Motor neuron (in vitro differentiated cells): ENCODE results near the gene FBXW11. TPM values are rescaled to one million over a fixed set of nuclear protein-coding genes. Genes with fewer than 3 reads are reported as not detected.

Experiments
- ATAC-seq, 8 experiments: fragments of 200-7000 bp; cut with Tn5 transposase; replicated peaks in 6 of 8; 2 replicates each; pipeline ENCODE4 v1.8.0; 2021; ENCODE audit warnings: mild to moderate bottlenecking in 8 of 8, moderate library complexity in 8 of 8
- H3K27ac ChIP-seq, 2 donors: fragments of 250-450 bp; sonication (Bioruptor Pico); 2 replicates each; pipeline ENCODE4 v1.9.0; 2021; ENCODE audit warnings: antibody characterized with exemption in 2 of 2, mild to moderate bottlenecking in 2 of 2, moderate library complexity in 1 of 2
- H3K4me1 ChIP-seq, 2 donors: fragments of 250-450 bp; sonication (Bioruptor Pico); replicated peaks in 1 of 2; 2 replicates each; pipeline ENCODE4 v1.6.1; 2021; ENCODE audit warnings: antibody characterized with exemption in 2 of 2, mild to moderate bottlenecking in 2 of 2, moderate library complexity in 1 of 2
- H3K4me3 ChIP-seq, 5 donors: fragments of 250-450 bp; sonication (Bioruptor Pico); 2 replicates each; pipeline ENCODE4 v1.9.0; 2021; ENCODE audit warnings: antibody characterized with exemption in 5 of 5, mild to moderate bottlenecking in 5 of 5, moderate library complexity in 4 of 5
- WGBS, 10 experiments: fragments of 450-650 bp; shearing (Covaris generic); methylation state at CpG; one replicate each; pipeline ENCODE4 v1.0.0; 2022; 5-methylcytosine and 5-hydroxymethylcytosine counted together
- in situ Hi-C, 9 experiments: fragments of 400-800 bp; cut with MboI; loops; one replicate each; pipeline ENCODE4 v1.15.0; 2021; ENCODE audit warnings: low sequenced_read_pairs in 9 of 9, low pct_unique_long_range_greater_than_20kb in 2 of 9; ENCODE audit not compliant: unreplicated experiment in 9 of 9
- total RNA-seq, 8 experiments: library from RNA; unstranded; fragments of 300-600 nt; gene quantifications; 2 replicates each; pipeline versions ENCODE4 v1.2.3 to v1.2.4, GENCODE V29; 2022

Gene FBXW11
- total RNA-seq, 8 experiments from 2014 or later, result 43.5 to 86.7 (median 58.9) TPM

GRCh38 chr5:171997011-171997410 is 9.4 kb downstream of the FBXW11 start:
- Histone ChIP-seq H3K27ac (no peak overlapping the region), H3K4me3 (no peak overlapping the region), H3K4me1 (peaks cover 0 to 1% of the 10 kb centered on the region in 2 donors)
- peak in 1 of 8 experiments; percentile 17 for ATAC-seq
- WGBS, 10 experiments, result 78 to 100% (median 100%) methylated on average over 1 to 3 of the region's 3 CpGs; no CpG with 5 or more reads in 3 of the 10 experiments
- in situ Hi-C loops, result no loop called here

GRCh38 chr5:171992813-171993212 is 13.6 kb downstream of the FBXW11 start:
- 60 to 100% (median 100%) methylated on average over 1 to 2 of the region's 2 CpGs; no CpG with 5 or more reads in 4 of the 10 experiments for WGBS, 10 experiments
- H3K27ac ChIP-seq, result no peak overlapping the region
- H3K4me1 ChIP-seq, result no peaks in the 10 kb centered on the region
- no peak for ATAC-seq
- in situ Hi-C loops, result no loop called here
- no peak overlapping the region for H3K4me3 ChIP-seq

GRCh38 chr5:171992305-171992704 is 14.1 kb downstream of the FBXW11 start:
- Histone ChIP-seq H3K4me1 (no peaks in the 10 kb centered on the region), H3K4me3 (no peak overlapping the region), H3K27ac (no peak overlapping the region)
- no peak for ATAC-seq
- 73 to 100% (median 99%) methylated on average over 1 to 3 of the region's 3 CpGs; no CpG with 5 or more reads in 1 of the 10 experiments for WGBS, 10 experiments
- in situ Hi-C loops, result no loop called here

- Histone ChIP-seq H3K27ac (no peak overlapping the region), H3K4me1 (no peaks in the 10 kb centered on the region), H3K4me3 (no peak overlapping the region)
- no peak for ATAC-seq
- in situ Hi-C loops, result no loop called here
- WGBS, 10 experiments, result 80 to 100% (median 97%) methylated on average over 2 to 7 of the region's 7 CpGs; no CpG with 5 or more reads in 3 of the 10 experiments
Observed at GRCh38 chr5:171990713-171991015, 15.8 kb downstream of the FBXW11 start.

GRCh38 chr5:171989946-171990712 is 16.3 kb downstream of the FBXW11 start:
- H3K27ac ChIP-seq, result no peak overlapping the region
- no peak overlapping the region for H3K4me3 ChIP-seq
- in situ Hi-C loops, result no loop called here
- ATAC-seq, result no peak
- H3K4me1 ChIP-seq, result no peaks in the 10 kb centered on the region

GRCh38 chr5:171989276-171989675 is 17.2 kb downstream of the FBXW11 start:
- 93 to 100% (median 95%) methylated on average over 3 to 5 of the region's 5 CpGs for WGBS, 10 experiments
- no peak for ATAC-seq
- in situ Hi-C loops, result no loop called here
- Histone ChIP-seq H3K4me3 (no peak overlapping the region), H3K4me1 (no peaks in the 10 kb centered on the region), H3K27ac (no peak overlapping the region)

- no peak for ATAC-seq
- Histone ChIP-seq H3K27ac (no peak overlapping the region), H3K4me1 (no peaks in the 10 kb centered on the region), H3K4me3 (no peak overlapping the region)
- in situ Hi-C loops, result no loop called here
- 50 to 100% (median 95%) methylated on average over 1 to 3 of the region's 4 CpGs; no CpG with 5 or more reads in 3 of the 10 experiments for WGBS, 10 experiments
Observed at GRCh38 chr5:171986772-171987171, 19.7 kb downstream of the FBXW11 start.

- peaks cover 6 to 11% of the 10 kb centered on the region in 2 donors for H3K4me1 ChIP-seq
- H3K27ac ChIP-seq, result no peak overlapping the region
- ATAC-seq, result peak in 1 of 8 experiments; percentile 52
- WGBS, 10 experiments, result 51 to 97% (median 85%) methylated on average over 2 to 6 of the region's 6 CpGs
- in situ Hi-C loops, result no loop called here
- H3K4me3 ChIP-seq, result no peak overlapping the region
Observed at GRCh38 chr5:171984748-171985419, 21.6 kb downstream of the FBXW11 start.

- WGBS, 10 experiments, result 90 to 100% (median 98%) methylated on average over 1 to 2 of the region's 2 CpGs
- in situ Hi-C loops, result no loop called here
- Histone ChIP-seq H3K27ac (no peak overlapping the region), H3K4me3 (no peak overlapping the region), H3K4me1 (peaks cover 6 to 14% of the 10 kb centered on the region in 2 donors)
- ATAC-seq, result no peak
Observed at GRCh38 chr5:171981847-171982246, 24.6 kb downstream of the FBXW11 start.

GRCh38 chr5:171980792-171981191 is 25.6 kb downstream of the FBXW11 start:
- peaks cover 6 to 14% of the 10 kb centered on the region in 2 donors for H3K4me1 ChIP-seq

GRCh38 chr5:171979606-171980005 is 26.8 kb downstream of the FBXW11 start:
- no peak for ATAC-seq
- no peak overlapping the region for H3K4me3 ChIP-seq
- no peak overlapping the region for H3K27ac ChIP-seq
- in situ Hi-C loops, result no loop called here
- peaks cover 8 to 14% of the 10 kb centered on the region in 2 donors for H3K4me1 ChIP-seq
- WGBS, 10 experiments, result 88 to 100% (median 94%) methylated on average over 2 to 8 of the region's 8 CpGs

More at GRCh38 chr5:171980792-171981191, 25.6 kb downstream of the FBXW11 start:
- Histone ChIP-seq H3K27ac (no peak overlapping the region), H3K4me3 (no peak overlapping the region)
- in situ Hi-C loops, result no loop called here
- WGBS, 10 experiments, result 33 to 100% (median 70%) methylated on average over 1 to 3 of the region's 3 CpGs; no CpG with 5 or more reads in 4 of the 10 experiments
- no peak for ATAC-seq

- H3K27ac ChIP-seq, result no peak overlapping the region
- WGBS, 10 experiments, result 47 to 100% (median 63%) methylated on average over 1 to 4 of the region's 4 CpGs
- in situ Hi-C loops, result no loop called here
- H3K4me3 ChIP-seq, result no peak overlapping the region
- H3K4me1 ChIP-seq, result peaks cover 8 to 14% of the 10 kb centered on the region in 2 donors
- peak in 3 of 8 experiments; percentile 24 to 27 (median 26) for ATAC-seq
Observed at GRCh38 chr5:171978519-171978918, 27.9 kb downstream of the FBXW11 start.

- H3K4me3 ChIP-seq, result no peak overlapping the region
- peaks cover 8 to 14% of the 10 kb centered on the region in 2 donors for H3K4me1 ChIP-seq
- in situ Hi-C loops, result no loop called here
- no peak overlapping the region for H3K27ac ChIP-seq
- no peak for ATAC-seq
- 90 to 100% (median 100%) methylated on average over 1 of the region's 1 CpG; no CpG with 5 or more reads in 1 of the 10 experiments for WGBS, 10 experiments
Observed at GRCh38 chr5:171978016-171978415, 28.4 kb downstream of the FBXW11 start.
